Muscle of leg (tissue), 11 donors: Measurements from ENCODE around the gene OR6S1. TPM values are rescaled to one million over a fixed set of nuclear protein-coding genes. Genes with fewer than 3 reads are reported as not detected.

Experiments used
- DNase-seq: peaks from one replicate; pipeline ENCODE4 v3.0.0; 2013
- H3K27ac ChIP-seq: one replicate; pipeline ENCODE4 v1.5.1; 2013; ENCODE audit warnings: mild to moderate bottlenecking, low read length, control low read depth
- H3K27me3 ChIP-seq: one replicate; pipeline ENCODE4 v1.6.1; 2013; ENCODE audit warnings: low read length; ENCODE audit not compliant: control insufficient read depth, insufficient read depth
- H3K36me3 ChIP-seq: one replicate; pipeline ENCODE4 v1.6.1; 2013; ENCODE audit warnings: low read length; ENCODE audit not compliant: control insufficient read depth, insufficient read depth
- H3K4me1 ChIP-seq: one replicate; pipeline ENCODE4 v1.6.1; 2013; ENCODE audit warnings: low read length; ENCODE audit not compliant: control insufficient read depth, insufficient read depth
- H3K4me3 ChIP-seq: one replicate; pipeline ENCODE4 v1.5.1; 2013; ENCODE audit warnings: low read length, control low read depth
- H3K9me3 ChIP-seq: replicated peaks from 2 replicates; pipeline ENCODE4 v1.6.1; 2013; ENCODE audit warnings: low read depth, low read length; ENCODE audit not compliant: control insufficient read depth
- WGBS: methylation state at CpG from one replicate; pipeline ENCODE4 v1.1.5; 2013; ENCODE audit warnings: missing lambda C conversion rate; ENCODE audit not compliant: insufficient coverage; 5-methylcytosine and 5-hydroxymethylcytosine counted together
- polyA plus RNA-seq, 8 donors: library from polyadenylated mRNA; unstranded; fragments of 120-200 nt; gene quantifications; one replicate each; pipeline versions ENCODE4 v1.2.1 to v1.2.3, GENCODE V29; 2013; ENCODE audit warnings: inconsistent platforms in 1 of 8, low replicate concordance in 1 of 8; ENCODE audit not compliant: insufficient read length in 8 of 8, insufficient read depth in 1 of 8
- total RNA-seq: library from RNA; stranded (reverse); fragments of 120-200 nt; gene quantifications from one replicate; pipeline ENCODE4 v1.2.4, GENCODE V29; 2013

Gene OR6S1
- total and polyA plus RNA-seq, 9 donors: not detected

DNA sequence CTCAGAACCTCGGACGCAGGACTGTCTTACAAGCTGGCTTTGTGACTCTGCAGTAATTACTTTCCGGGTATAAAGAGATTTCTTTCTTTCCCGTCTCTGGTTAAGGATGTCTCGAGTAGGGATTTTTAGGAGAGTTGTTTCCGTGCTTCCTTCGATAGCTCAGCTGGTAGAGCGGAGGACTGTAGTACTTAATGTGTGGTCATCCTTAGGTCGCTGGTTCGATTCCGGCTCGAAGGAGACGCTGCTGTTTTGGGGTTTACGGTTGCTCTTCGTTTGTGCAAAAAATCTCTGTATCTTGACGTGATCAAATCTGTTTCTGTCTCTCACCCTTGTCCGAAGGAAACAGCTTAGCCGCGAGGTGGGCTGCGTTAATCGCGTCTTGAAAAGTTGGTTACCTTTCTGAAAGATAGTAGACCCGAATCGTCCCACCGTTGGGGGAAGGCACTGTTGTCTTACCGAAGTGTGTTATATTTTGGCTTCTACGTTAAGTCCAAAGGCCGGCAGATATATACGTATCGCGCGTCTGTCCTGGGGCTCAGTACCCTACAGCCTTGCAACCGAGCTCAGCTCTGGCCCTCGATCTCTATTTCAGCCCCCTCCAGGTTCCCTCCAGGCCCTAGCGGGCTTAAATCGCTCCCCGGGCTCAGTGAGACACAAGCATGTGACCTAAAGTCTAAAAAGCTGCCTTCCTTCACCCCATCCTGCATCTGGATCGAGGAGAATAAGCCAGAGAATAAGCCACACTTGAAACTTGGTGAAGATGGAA, 41.8 kb upstream of the OR6S1 start:
- H3K4me3 ChIP-seq: peak overlapping the region; percentile 85
- peaks cover 20% of the 10 kb centered on the region for H3K4me1 ChIP-seq
- DNase-seq: peak; percentile 96
- H3K27me3 ChIP-seq: no peaks in the 10 kb centered on the region
- no peaks in the 10 kb centered on the region for H3K9me3 ChIP-seq
- no peaks in the 10 kb centered on the region for H3K36me3 ChIP-seq
- peak overlapping the region; percentile 100 for H3K27ac ChIP-seq
- 2% methylated on average over 23 of the region's 38 CpGs for WGBS

DNA sequence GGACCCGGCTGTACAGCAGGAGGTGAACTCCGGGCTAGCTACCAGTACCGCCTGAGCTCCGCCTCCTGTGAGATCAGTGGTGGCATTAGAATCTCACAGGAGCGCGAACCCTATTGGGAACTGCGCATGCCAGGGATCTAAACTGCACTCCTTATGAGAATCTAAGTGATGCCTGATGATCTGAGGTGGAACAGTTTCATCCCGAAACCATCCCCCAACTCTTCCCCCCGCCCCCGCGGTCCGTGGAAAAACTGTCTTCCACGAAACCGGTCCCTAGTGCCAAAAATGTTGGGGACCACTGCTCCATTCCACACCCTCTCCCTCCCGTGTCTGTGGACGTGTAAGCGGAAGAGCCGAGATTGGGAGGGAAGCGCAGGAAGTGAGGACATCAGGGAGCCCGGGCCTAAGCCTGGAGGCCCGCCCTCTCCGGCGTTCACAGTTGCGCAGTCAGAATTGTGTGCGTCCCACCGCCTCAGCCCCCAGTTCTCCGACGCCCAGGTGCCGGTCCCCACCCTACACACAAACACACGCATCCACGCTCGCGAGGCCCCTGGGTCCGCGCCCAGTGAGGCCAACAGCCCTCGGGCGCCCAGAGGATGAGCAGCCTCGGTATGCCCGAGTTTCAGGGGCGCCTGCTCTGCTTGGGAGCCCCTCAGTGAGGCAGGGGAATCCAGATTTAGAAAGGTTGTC, 41.1 kb upstream of the OR6S1 start:
- WGBS: 0% methylated on average over 22 of the region's 40 CpGs
- Histone ChIP-seq H3K27me3 (no peaks in the 10 kb centered on the region), H3K36me3 (no peaks in the 10 kb centered on the region), H3K9me3 (no peaks in the 10 kb centered on the region), H3K4me1 (peaks cover 20% of the 10 kb centered on the region), H3K4me3 (peak overlapping the region; percentile 85), H3K27ac (peak overlapping the region; percentile 100)
- peak; percentile 99 for DNase-seq

DNA sequence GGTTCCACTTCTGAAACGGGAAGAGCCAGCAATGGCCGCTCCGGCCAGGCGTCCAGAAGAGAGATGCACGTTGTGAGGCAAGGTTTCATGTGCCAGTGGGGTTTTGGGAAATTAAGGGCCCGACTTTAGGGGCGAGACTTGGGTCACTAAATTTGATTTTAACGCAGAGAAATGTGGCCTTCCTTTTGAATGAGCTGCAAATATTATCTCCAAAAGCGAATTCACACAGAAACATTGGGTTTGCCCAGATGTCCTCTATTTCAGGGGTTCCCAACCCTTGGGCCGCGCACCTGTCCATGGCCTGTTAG, 40.6 kb upstream of the OR6S1 start:
- Histone ChIP-seq H3K4me3 (peak overlapping the region; percentile 85), H3K36me3 (no peaks in the 10 kb centered on the region), H3K9me3 (no peaks in the 10 kb centered on the region), H3K27me3 (no peaks in the 10 kb centered on the region), H3K4me1 (peaks cover 20% of the 10 kb centered on the region), H3K27ac (peak overlapping the region; percentile 100)
- WGBS: 0% methylated on average over 11 of the region's 11 CpGs
- no peak for DNase-seq

DNA sequence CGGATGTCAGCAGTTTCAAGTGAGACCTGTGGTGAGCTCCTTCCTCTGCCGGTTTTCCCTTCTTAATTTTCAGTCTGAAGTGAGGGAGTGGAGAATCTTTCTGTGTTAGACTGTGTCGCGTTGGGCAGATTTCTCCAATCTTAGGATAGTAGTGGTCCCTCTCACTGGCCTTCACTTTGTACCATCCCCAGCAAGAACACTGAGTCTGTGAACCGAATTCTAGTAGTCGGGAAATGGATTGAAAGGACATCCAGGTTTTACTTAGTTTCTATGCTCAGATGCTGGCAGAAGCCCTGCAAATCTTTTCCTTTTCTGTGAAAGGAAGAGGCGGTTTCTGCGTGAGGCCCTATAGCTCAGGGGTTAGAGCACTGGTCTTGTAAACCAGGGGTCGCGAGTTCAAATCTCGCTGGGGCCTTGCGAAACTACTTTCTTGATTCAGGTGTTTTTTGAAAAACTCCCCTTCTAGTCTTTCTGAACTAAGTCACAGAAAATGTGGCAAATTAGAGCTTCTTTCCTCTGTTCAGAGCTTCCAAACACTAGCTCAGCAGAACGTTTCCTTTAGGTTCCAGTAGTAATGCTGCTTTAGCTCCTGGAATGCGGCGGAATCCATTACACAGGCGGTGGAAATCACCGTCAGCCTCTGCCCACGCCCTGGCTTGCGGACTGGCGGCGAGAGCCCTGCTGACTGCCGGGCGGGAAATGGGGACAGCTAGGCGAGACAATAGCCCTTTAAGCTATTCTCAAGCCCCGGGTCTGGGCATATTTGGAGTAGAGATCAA, 40.0 kb upstream of the OR6S1 start:
- no peaks in the 10 kb centered on the region for H3K36me3 ChIP-seq
- peak overlapping the region; percentile 100 for H3K27ac ChIP-seq
- no peaks in the 10 kb centered on the region for H3K27me3 ChIP-seq
- H3K4me1 ChIP-seq: peaks cover 20% of the 10 kb centered on the region
- peak overlapping the region; percentile 85 for H3K4me3 ChIP-seq
- peak; percentile 97 for DNase-seq
- H3K9me3 ChIP-seq: no peaks in the 10 kb centered on the region
- under 1% methylated on average over 16 of the region's 25 CpGs for WGBS

DNA sequence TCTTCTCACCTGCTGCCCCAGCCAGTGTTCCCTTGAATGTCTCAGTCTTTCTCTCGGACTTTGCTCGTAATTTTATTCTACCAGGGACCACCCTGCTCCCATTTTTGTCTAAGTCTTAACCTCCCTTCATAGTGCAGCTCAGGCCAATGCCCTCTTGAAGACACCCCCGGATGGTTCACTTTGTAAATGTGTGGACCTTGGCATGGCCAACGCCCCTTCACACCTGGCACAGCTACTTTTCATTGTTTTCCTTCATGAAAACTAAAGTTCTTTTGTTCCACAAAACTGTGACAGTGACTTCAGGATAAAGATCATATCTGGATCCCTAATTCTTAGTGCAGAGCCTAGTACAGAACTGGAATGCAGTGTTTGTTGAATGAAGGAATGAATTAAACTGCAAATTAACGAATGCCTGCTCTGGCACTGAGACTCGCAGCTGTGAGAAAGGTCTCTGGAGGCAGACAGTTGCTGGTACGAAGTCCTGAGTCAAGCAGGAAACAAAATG, 39.4 kb upstream of the OR6S1 start:
- H3K9me3 ChIP-seq: no peaks in the 10 kb centered on the region
- WGBS: 22% methylated on average over 6 of the region's 7 CpGs
- no peaks in the 10 kb centered on the region for H3K36me3 ChIP-seq
- peaks cover 5% of the 10 kb centered on the region for H3K27me3 ChIP-seq
- peak; percentile 91 for DNase-seq
- peak overlapping the region; percentile 100 for H3K27ac ChIP-seq
- peaks cover 20% of the 10 kb centered on the region for H3K4me1 ChIP-seq
- H3K4me3 ChIP-seq: peak overlapping the region; percentile 85

DNA sequence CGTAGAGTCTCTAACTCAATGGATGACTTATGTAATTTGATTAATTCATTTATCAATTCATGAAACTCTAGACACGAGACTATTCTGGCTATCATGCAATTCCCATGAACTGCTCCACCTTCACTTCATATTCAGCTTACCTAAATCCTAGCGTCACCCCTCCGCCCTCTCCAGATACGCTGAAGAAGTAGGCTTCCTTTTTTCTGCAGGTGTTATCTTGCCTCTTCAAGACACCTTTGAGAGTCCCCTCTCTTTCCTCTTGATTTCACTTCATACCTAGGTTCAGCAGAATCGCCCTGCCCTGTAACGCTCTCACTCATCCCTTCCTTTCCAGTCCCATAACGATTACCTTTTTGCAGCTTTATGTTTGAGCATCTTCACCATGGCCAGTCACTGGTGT, 38.9 kb upstream of the OR6S1 start:
- WGBS: 63% methylated on average over 7 of the region's 8 CpGs
- H3K36me3 ChIP-seq: no peaks in the 10 kb centered on the region

DNA sequence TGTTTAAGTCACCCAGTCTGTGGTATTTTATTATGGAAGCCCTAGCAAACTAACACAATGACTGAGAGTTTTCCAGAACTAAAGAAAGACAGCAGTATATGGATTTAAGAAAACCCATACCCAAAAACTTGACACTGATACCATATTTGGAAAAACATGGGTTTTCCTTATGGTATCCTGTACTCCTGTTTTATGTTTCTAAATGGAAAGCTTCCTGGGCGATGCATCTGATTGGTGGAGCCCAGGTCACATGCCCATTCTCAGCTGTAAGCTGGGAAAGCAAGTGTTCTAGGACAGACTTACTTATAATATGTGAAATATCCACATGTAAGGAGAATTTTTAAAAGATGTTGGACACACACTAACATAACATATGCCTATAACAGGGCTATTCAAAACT, 38.4 kb upstream of the OR6S1 start:
- no CpG with 5 or more reads among the region's 1 CpG for WGBS
- H3K4me1 ChIP-seq: peaks cover 18% of the 10 kb centered on the region
- H3K9me3 ChIP-seq: no peaks in the 10 kb centered on the region
- no peak overlapping the region for H3K4me3 ChIP-seq
- peaks cover 9% of the 10 kb centered on the region for H3K27me3 ChIP-seq
- DNase-seq: no peak
- no peak overlapping the region for H3K27ac ChIP-seq
- H3K36me3 ChIP-seq: no peaks in the 10 kb centered on the region

More for the DNA sequence above, 38.9 kb upstream of the OR6S1 start:
- Histone ChIP-seq H3K9me3 (no peaks in the 10 kb centered on the region), H3K4me3 (no peak overlapping the region), H3K27ac (no peak overlapping the region), H3K4me1 (peaks cover 20% of the 10 kb centered on the region), H3K27me3 (peaks cover 9% of the 10 kb centered on the region)
- no peak for DNase-seq

DNA sequence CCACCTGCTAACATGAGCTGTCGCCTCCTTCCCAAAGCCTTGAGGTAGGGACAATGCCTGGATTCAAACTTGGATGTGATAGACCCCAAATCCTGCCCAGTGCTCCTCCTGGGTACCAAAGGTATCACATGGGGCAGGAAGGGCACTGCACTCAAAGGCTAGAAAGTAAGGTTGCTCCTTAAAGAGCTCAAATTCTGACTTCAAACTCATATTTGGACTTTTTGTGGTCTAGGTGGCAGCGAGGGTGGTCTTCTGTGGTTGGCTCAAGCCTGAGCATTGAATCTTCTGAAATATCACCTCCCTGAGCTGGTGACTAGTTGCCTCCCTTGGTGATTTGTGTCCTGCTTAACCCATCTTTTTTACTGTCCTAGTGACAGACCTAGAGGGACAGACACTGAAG, 34.6 kb upstream of the OR6S1 start:
- H3K4me1 ChIP-seq: peaks cover 8% of the 10 kb centered on the region
- H3K36me3 ChIP-seq: no peaks in the 10 kb centered on the region
- 70% methylated on average over 2 of the region's 2 CpGs for WGBS
- peaks cover 12% of the 10 kb centered on the region for H3K27me3 ChIP-seq
- H3K27ac ChIP-seq: no peak overlapping the region
- H3K9me3 ChIP-seq: no peaks in the 10 kb centered on the region
- DNase-seq: no peak
- H3K4me3 ChIP-seq: no peak overlapping the region

DNA sequence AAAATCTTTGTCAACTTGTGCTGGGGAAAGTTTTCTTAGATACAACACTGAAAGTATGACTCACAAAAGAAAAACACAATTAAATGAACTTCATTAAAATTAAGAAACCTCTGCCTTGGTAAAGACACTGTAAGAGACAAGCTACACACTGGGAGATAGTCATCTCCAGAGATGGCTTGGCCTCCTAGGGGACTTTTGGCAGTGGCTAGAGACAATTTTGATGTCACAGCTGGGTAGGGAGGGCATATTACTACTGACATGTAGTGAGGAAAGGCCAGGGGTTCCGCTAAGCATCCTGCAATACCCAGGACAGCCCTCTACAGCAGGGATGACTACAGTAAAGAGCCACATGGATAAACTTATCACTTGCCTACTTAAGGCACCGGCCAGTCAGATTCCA, 34.2 kb upstream of the OR6S1 start:
- Histone ChIP-seq H3K9me3 (no peaks in the 10 kb centered on the region), H3K27ac (no peak overlapping the region), H3K4me3 (no peak overlapping the region), H3K4me1 (peaks cover 4% of the 10 kb centered on the region), H3K36me3 (no peaks in the 10 kb centered on the region), H3K27me3 (peaks cover 12% of the 10 kb centered on the region)
- WGBS: 71% methylated on average over 1 of the region's 2 CpGs
- no peak for DNase-seq
